GM12878 (cell line): ENCODE results near the gene SPG21. TPM values are rescaled to one million over a fixed set of nuclear protein-coding genes. Genes with fewer than 3 reads are reported as not detected.

Source experiments
- ATAC-seq: fragments of 200-7000 bp; cut with Tn5 transposase; 3 replicates; pipeline ENCODE4 v1.9.1; 2020; ENCODE audit warnings: mild to moderate bottlenecking, moderate library complexity
- BruUV-seq: library from RNA; stranded (reverse); fragments of 400-500 nt; replicated peaks from 2 replicates; lab custom pipeline; 2021; lab: Mats Ljungman, UMichigan
- CTCF ChIA-PET: fragments of 300-600 bp; sonication (Branson Sonifier 250); formaldehyde crosslinking; extraction: SDS; loops from one replicate; lab custom pipeline; 2021; ENCODE audit warnings: inconsistent platforms; lab: Yijun Ruan, JAX
- POLR2A ChIA-PET: fragments of 350-600 bp; formaldehyde crosslinking; extraction: SDS; loops from one replicate; lab custom pipeline; 2021; ENCODE audit warnings: inconsistent platforms; lab: Charles Lee
- RAD21 ChIA-PET: fragments of 300-600 bp; sonication (Branson Sonifier 250); formaldehyde crosslinking; loops from one replicate; lab custom pipeline; 2023; ENCODE audit warnings: antibody characterized with exemption; ENCODE audit not compliant: unreplicated experiment; lab: Charles Lee
- SMC1A ChIA-PET: fragments of 300-600 bp; sonication (Branson Sonifier 250); formaldehyde crosslinking; loops from one replicate; lab custom pipeline; 2023; ENCODE audit not compliant: unreplicated experiment, uncharacterized antibody; lab: Charles Lee
- DNase-seq: peaks from one replicate; pipeline ENCODE4 v3.0.0-alpha.2; 2011; ENCODE audit warnings: low read depth, low spot score
- FAIRE-seq: peaks from 3 replicates; lab custom pipeline; 2011; peaks lifted over from hg19 to GRCh38; lab: Jason Lieb, UNC
- H2AFZ ChIP-seq: 2 replicates; pipeline ENCODE4 v1.6.0; 2011; ENCODE audit warnings: low read depth, low read length, control low read depth; ENCODE audit not compliant: control insufficient read depth
- H3K27ac ChIP-seq: 2 replicates; pipeline ENCODE4 v1.5.1; 2011; ENCODE audit warnings: control low read depth; ENCODE audit not compliant: control insufficient read depth, insufficient read depth
- H3K27me3 ChIP-seq, 2 experiments: replicated peaks in 1 of 2; 2 replicates each; pipeline versions ENCODE4 v1.6.0 to v1.6.1; 2011; ENCODE audit warnings: low read length in 1 of 2; ENCODE audit not compliant: control insufficient read depth in 2 of 2, insufficient read depth in 2 of 2
- H3K36me3 ChIP-seq, 2 experiments: 2 replicates each; pipeline ENCODE4 v1.5.1; 2011; ENCODE audit warnings: low read length in 1 of 2; ENCODE audit not compliant: control insufficient read depth in 2 of 2, insufficient read depth in 2 of 2
- H3K4me1 ChIP-seq: 2 replicates; pipeline ENCODE4 v1.6.1; 2011; ENCODE audit warnings: mild to moderate bottlenecking, low read length, moderate library complexity, mixed read lengths; ENCODE audit not compliant: control insufficient read depth, insufficient read depth
- H3K4me2 ChIP-seq: 2 replicates; pipeline ENCODE4 v1.6.0; 2011; ENCODE audit warnings: control low read depth; ENCODE audit not compliant: control insufficient read depth, insufficient read depth
- H3K4me3 ChIP-seq: fragments of 200-600 bp; sonication (generic); 2 replicates; pipeline ENCODE4 v1.5.1; 2016
- H3K79me2 ChIP-seq: 2 replicates; pipeline ENCODE4 v1.6.0; 2011; ENCODE audit warnings: low read length; ENCODE audit not compliant: control insufficient read depth, insufficient read depth
- H3K9ac ChIP-seq: 2 replicates; pipeline ENCODE4 v1.8.0; 2011; ENCODE audit warnings: low read length, control low read depth, mixed read lengths; ENCODE audit not compliant: control insufficient read depth, insufficient read depth
- H3K9me3 ChIP-seq: replicated peaks from 3 replicates; pipeline ENCODE4 v1.5.1; 2011; ENCODE audit warnings: mild to moderate bottlenecking, low read length; ENCODE audit not compliant: control insufficient read depth, insufficient read depth
- H4K20me1 ChIP-seq: 2 replicates; pipeline ENCODE4 v1.6.0; 2011; ENCODE audit not compliant: control insufficient read depth, insufficient read depth
- BACH1 ChIP-seq: fragments of 450-650 bp; IDR thresholded peaks from 2 replicates; pipeline ENCODE4 v1.6.1; 2017; ENCODE audit warnings: mild to moderate bottlenecking, borderline replicate concordance
- BCLAF1 ChIP-seq: fragments of 450-650 bp; IDR thresholded peaks from 2 replicates; pipeline ENCODE4 v1.6.1; 2017; ENCODE audit warnings: antibody characterized with exemption, mild to moderate bottlenecking, moderate library complexity
- JUNB ChIP-seq: IDR thresholded peaks from 2 replicates; pipeline ENCODE4 v1.6.1; 2016; ENCODE audit warnings: antibody characterized with exemption, mild to moderate bottlenecking
- SUZ12 ChIP-seq: fragments of 200-600 bp; sonication (generic); IDR thresholded peaks from one replicate; pipeline ENCODE4 v1.6.1; 2018; ENCODE audit warnings: antibody characterized with exemption, mild to moderate bottlenecking; ENCODE audit not compliant: unreplicated experiment
- WGBS: methylation state at CpG from one replicate; pipeline ENCODE4 v1.1.6; 2016; ENCODE audit warnings: low lambda C conversion rate; ENCODE audit not compliant: insufficient replicate concordance, insufficient coverage; ENCODE audit errors: missing lambda C conversion rate; 5-methylcytosine and 5-hydroxymethylcytosine counted together
- in situ Hi-C: fragments of 300-500 bp; cut with MboI; formaldehyde crosslinking; loops from 9 replicates; pipeline ENCODE4 v1.14.3; 2018; ENCODE audit warnings: mixed read lengths
- intact Hi-C: fragments of 100-400 bp; cut with micrococcal nuclease; formaldehyde crosslinking; loops from one replicate; pipeline ENCODE4 v1.14.2; 2022; ENCODE audit not compliant: unreplicated experiment
- polyA plus RNA-seq, 11 experiments: library from polyadenylated mRNA; depleted of rRNA in 4 of 11; unstranded in 6 of 11; stranded (reverse) in 5 of 11; fragments of >200 nt; fragmentation: Nextera tagmentation in 4 of 11; fragmentation: Illumina TruSeq in 1 of 11; extraction: Ambion mirVana in 4 of 11; extraction: Trizol in 1 of 11; gene quantifications; 1 replicate in 1 of 11; 2 replicates in 10 of 11; pipeline versions ENCODE4 v1.2.1 to v1.2.3, GENCODE V29; 2011 to 2016; ENCODE audit warnings: inconsistent platforms in 2 of 11, missing spikeins in 2 of 11, low read depth in 1 of 11
- total RNA-seq, 4 experiments: library from RNA; depleted of rRNA in 3 of 4; stranded (reverse); fragments of >200 nt in 3 of 4; fragmentation: Illumina TruSeq in 1 of 4; extraction: Trizol in 1 of 4; gene quantifications; 2 replicates each; pipeline versions ENCODE4 v1.2.1 to v1.2.3, GENCODE V29; 2013 to 2021

SPG21 gene
- total and polyA plus RNA-seq, 10 of the 15 experiments (the other 5 are each of a cell fraction or from before 2014, with no cell fraction given): 25.5 to 116 (median 68.0) TPM

GRCh38 chr15:64987136-64987535 is 2.6 kb downstream of the SPG21 start:
- SMC1A ChIA-PET: interaction anchor here (0.6 to 1.6 kb wide), 7 partner anchors 10 to 559 kb away, joined by 3 to 5 read pairs (median 3); no protein-coding TSS in a partner anchor
- in situ Hi-C loops: no loop called here
- RAD21 ChIA-PET: interaction anchor here (0.8 to 2.2 kb wide), 3 partner anchors 22 to 256 kb away, joined by 3 to 6 read pairs (median 4); no protein-coding TSS in a partner anchor
- peak overlapping the region; percentile 7; the same call in 1 of the 2 replicates for H3K4me3 ChIP-seq
- no peaks in the 10 kb centered on the region for H4K20me1 ChIP-seq
- no peak overlapping the region for H3K9ac ChIP-seq
- intact Hi-C loops: loop anchor here (5.0 to 10.0 kb wide), 2 partner anchors 95 to 162 kb away; partner anchors contain the start of gene PIF1
- BruUV-seq: no TSS peak
- ATAC-seq (no peak), FAIRE-seq (no peak), DNase-seq (no peak)
- TF ChIP-seq BACH1: no peak
- TF ChIP-seq JUNB: no peak
- TF ChIP-seq SUZ12: no peak
- no peak for TF ChIP-seq BCLAF1
- WGBS: 54% methylated on average over 3 of the region's 3 CpGs
- H3K27ac ChIP-seq: no peak overlapping the region
- H3K79me2 ChIP-seq: peaks cover 38% of the 10 kb centered on the region
- POLR2A ChIA-PET: interaction anchor here (0.6 to 1.8 kb wide), 3 partner anchors 39 to 181 kb away, joined by 3 to 8 read pairs (median 3); no protein-coding TSS in a partner anchor
- H3K4me2 ChIP-seq: peak overlapping the region; percentile 61
- peaks cover 7% of the 10 kb centered on the region for H3K4me1 ChIP-seq
- CTCF ChIA-PET: interaction anchor here (1.1 to 1.8 kb wide), 4 partner anchors 22 to 176 kb away, joined by 3 to 5 read pairs (median 4); no protein-coding TSS in a partner anchor
- no peaks in the 10 kb centered on the region for H3K9me3 ChIP-seq
- no peak overlapping the region for H2AFZ ChIP-seq
- no peaks in the 10 kb centered on the region for H3K27me3 ChIP-seq
- H3K36me3 ChIP-seq: peaks cover 0 to under 1% of the 10 kb centered on the region in 2 experiments; a peak in 1 of 4 replicates
